Mesothelial cell of epicardium (in vitro differentiated cells): ENCODE data around the gene PLCB1. TPM values are rescaled to one million over a fixed set of nuclear protein-coding genes. Genes with fewer than 3 reads are reported as not detected.

Source experiments
- DNase-seq, 2 experiments: peaks; one replicate each; pipeline ENCODE4 v3.0.0; 2021; ENCODE audit warnings: low spot score in 2 of 2; ENCODE audit not compliant: unreplicated experiment in 2 of 2
- H3K27ac Mint-ChIP-seq: 2 replicates; pipeline ENCODE4 v1.8.0; 2021; ENCODE audit warnings: mixed read lengths
- H3K27me3 Mint-ChIP-seq: 2 replicates; pipeline ENCODE4 v1.8.0; 2021; ENCODE audit warnings: low read depth, mixed read lengths
- H3K36me3 Mint-ChIP-seq: 2 replicates; pipeline ENCODE4 v1.8.0; 2021; ENCODE audit warnings: mixed read lengths
- H3K4me1 Mint-ChIP-seq: 2 replicates; pipeline ENCODE4 v1.8.0; 2021; ENCODE audit warnings: mixed read lengths
- H3K4me3 Mint-ChIP-seq: 2 replicates; pipeline ENCODE4 v1.8.0; 2021; ENCODE audit warnings: mild to moderate bottlenecking, moderate library complexity, mixed read lengths
- H3K9me3 Mint-ChIP-seq: 2 replicates; pipeline ENCODE4 v1.8.0; 2021; ENCODE audit warnings: mixed read lengths
- total RNA-seq: library from RNA; stranded (reverse); gene quantifications from 3 replicates; pipeline ENCODE4 v1.2.1, GENCODE V29; 2021
- TF ChIP-seq, protein P1 (sequence below): fragments of 200-600 bp; sonication (generic); IDR thresholded peaks from one replicate; pipeline ENCODE4 v1.5.0; 2021; ENCODE audit warnings: antibody characterized with exemption; ENCODE audit not compliant: unreplicated experiment

PLCB1 gene
- total RNA-seq, 1 donor from 2014 or later = 41.5 TPM

DNA sequence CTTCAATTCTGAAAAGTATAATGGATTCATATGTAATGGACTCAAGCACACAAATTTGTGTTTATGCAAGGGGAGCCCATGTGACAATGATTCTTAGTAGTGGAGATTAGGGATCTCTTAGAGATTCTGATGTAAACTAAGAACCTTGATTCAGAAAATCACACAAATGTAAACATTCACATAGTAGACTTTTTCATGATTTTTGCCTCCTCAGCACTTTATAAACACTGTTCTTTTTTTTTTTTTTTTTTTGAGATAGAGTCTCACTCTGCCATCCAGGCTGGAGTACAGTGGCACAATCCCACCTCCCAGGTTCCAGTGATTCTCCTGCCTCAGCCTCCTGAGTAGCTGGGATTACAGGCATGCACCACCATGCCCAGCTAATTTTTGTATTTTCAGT, 766.8 kb downstream of the PLCB1 start:
- DNase-seq = no peak
- Mint-ChIP-seq H3K4me1 (no peaks in the 10 kb centered on the region), H3K27me3 (no peaks in the 10 kb centered on the region), H3K27ac (no peak overlapping the region), H3K36me3 (peaks cover 8% of the 10 kb centered on the region), H3K4me3 (no peak overlapping the region), H3K9me3 (peaks cover 32% of the 10 kb centered on the region)
- TF ChIP-seq, protein P1, sequence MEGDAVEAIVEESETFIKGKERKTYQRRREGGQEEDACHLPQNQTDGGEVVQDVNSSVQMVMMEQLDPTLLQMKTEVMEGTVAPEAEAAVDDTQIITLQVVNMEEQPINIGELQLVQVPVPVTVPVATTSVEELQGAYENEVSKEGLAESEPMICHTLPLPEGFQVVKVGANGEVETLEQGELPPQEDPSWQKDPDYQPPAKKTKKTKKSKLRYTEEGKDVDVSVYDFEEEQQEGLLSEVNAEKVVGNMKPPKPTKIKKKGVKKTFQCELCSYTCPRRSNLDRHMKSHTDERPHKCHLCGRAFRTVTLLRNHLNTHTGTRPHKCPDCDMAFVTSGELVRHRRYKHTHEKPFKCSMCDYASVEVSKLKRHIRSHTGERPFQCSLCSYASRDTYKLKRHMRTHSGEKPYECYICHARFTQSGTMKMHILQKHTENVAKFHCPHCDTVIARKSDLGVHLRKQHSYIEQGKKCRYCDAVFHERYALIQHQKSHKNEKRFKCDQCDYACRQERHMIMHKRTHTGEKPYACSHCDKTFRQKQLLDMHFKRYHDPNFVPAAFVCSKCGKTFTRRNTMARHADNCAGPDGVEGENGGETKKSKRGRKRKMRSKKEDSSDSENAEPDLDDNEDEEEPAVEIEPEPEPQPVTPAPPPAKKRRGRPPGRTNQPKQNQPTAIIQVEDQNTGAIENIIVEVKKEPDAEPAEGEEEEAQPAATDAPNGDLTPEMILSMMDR = no peak

DNA sequence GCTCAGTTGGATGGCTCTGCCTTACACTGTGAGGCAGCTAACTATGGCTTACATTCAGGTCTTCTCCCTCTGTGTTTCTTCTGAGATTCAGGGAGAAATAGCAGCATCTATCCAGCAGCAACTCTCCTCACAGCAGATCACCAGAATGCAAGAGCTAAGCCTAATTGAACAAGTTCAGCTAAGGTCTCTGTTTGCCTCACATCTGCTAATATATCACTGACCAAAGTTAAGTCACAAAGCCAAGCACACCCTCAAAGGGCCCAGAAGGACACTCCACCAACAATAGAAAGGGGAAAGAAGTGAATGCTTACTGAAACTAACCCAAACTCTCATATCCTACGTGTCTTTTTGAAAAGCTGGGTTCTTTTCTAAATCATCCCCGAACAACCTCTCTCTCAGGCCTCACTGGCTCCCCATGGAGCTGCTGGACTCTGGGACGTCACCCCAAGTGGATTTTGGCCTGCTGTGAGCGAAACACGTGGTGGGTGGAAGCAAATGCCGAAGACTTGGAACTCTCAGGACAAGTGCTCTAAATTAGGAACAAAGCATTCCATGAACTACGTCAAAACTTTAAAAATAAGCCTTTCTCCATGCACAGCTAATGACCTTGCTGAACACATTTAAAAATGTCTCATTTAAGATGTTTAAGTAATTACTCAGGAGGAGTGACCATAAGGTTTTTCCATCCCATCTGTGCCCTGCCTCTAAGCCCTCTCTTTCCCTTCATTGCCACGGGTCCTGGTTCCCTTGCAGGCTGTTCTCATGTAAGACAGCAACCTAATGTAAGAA, 769.4 kb downstream of the PLCB1 start:
- Mint-ChIP-seq H3K27me3 (no peaks in the 10 kb centered on the region), H3K36me3 (no peaks in the 10 kb centered on the region), H3K4me1 (no peaks in the 10 kb centered on the region), H3K9me3 (peaks cover 9% of the 10 kb centered on the region), H3K4me3 (no peak overlapping the region), H3K27ac (no peak overlapping the region)
- DNase-seq = no peak
- TF ChIP-seq, protein P1 = no peak

DNA sequence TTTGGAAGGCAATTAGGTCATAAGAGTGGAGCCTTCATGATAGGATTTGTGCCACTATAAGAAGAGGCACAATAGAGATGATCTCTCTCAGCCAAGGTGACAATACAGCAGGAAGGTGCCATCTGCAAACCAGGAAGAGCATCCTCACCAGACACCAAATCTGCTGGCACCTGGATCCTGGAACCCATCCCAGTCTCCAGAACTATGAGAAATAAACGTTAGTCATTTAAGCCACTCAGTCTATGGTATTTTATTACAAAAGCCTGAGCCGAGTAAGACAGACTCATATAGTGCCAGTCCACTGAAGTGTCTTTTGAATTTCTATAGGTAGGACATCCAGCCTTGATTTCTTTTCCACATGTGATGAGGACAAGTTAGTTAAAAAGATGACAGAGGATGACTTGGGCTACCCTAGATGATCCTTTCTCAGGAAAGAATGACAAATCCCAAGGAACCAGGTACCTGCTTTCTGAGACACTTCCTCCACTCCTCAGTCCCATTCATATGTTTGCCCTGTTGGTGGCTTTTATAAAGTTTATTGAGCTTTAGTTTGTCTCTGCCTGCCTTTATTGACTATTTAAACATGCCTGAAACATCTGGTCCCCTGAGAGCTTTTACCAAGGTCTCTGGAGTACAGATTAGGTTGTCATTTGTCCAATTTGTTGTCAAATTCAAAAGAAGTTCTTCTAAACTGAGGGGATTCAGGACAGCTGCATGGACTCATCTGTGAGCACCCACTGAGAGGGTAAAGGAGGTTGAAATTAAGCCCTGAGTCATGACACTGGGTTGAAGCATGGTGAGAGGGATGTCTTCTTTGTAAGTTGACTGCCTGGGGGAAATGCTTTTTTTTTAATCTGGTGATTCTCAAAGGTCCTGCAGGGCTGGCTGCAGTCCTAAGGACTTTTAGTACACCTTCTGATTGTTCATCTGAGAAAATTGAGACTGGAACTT, 771.9 kb downstream of the PLCB1 start:
- H3K4me1 Mint-ChIP-seq = no peaks in the 10 kb centered on the region
- TF ChIP-seq, protein P1 = no peak
- H3K4me3 Mint-ChIP-seq = no peak overlapping the region
- H3K9me3 Mint-ChIP-seq = no peaks in the 10 kb centered on the region
- H3K27ac Mint-ChIP-seq = no peak overlapping the region
- no peaks in the 10 kb centered on the region for H3K27me3 Mint-ChIP-seq
- no peak for DNase-seq
- H3K36me3 Mint-ChIP-seq = no peaks in the 10 kb centered on the region

DNA sequence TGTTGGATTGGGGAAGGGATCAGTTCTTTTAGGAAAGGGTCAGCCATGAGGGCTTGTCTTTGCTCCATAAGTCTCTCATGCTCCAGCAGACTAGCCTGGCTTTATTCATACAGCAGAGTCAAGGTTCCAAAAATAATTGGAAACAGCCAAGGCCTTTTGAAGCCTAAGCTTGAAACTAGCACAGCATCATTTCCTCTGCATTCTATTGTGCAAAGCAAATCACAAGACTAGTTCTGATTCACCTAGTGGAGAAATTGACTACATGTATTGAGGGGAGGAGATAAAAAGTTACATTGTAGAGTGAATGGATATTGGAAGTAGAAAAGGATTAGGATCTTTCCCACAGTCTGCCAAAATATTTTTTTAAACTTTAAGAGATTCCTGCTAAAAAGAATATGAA, 777.5 kb downstream of the PLCB1 start:
- no peaks in the 10 kb centered on the region for H3K4me1 Mint-ChIP-seq
- no peaks in the 10 kb centered on the region for H3K36me3 Mint-ChIP-seq
- no peak overlapping the region for H3K27ac Mint-ChIP-seq
- no peak overlapping the region for H3K4me3 Mint-ChIP-seq
- DNase-seq = no peak
- H3K27me3 Mint-ChIP-seq = no peaks in the 10 kb centered on the region
- H3K9me3 Mint-ChIP-seq = peaks cover 1% of the 10 kb centered on the region
- TF ChIP-seq, protein P1 = no peak

DNA sequence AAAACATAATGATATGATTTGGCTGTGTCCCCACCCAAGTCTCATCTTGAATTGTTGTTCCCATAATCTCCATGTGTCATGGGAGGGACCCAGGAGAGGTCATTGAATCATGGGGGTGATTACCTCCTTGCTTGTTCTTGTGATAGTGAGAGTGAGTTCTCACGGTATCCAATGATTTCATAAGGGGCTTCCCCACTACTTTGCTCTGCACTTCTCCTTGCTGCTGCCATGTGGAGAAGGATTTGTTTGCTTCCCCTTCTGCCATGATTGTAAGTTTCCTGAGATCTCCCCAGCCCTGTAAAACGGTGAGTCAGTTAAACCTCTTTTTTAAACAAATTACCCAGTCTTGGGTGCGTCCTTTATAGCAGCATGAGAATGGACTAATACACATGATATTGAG, 780.0 kb downstream of the PLCB1 start:
- DNase-seq = no peak
- Mint-ChIP-seq H3K36me3 (no peaks in the 10 kb centered on the region), H3K4me3 (no peak overlapping the region), H3K27ac (no peak overlapping the region), H3K9me3 (peaks cover 15% of the 10 kb centered on the region), H3K27me3 (no peaks in the 10 kb centered on the region), H3K4me1 (no peaks in the 10 kb centered on the region)
- TF ChIP-seq, protein P1 = no peak
